Eye (tissue), 1 donor: ENCODE results near the gene ZNF362.
A peak's percentile ranks its signal among the peaks of the same experiment; 100 is the strongest.

Experiments used
- DNase-seq: peaks from one replicate; pipeline ENCODE4 v3.0.0-alpha.2; 2015

Gene ZNF362

GRCh38 chr1:33329600-33330305 is 73.5 kb downstream of the ZNF362 start:
- no peak for DNase-seq

- no peak for DNase-seq
Observed at GRCh38 chr1:33330361-33330890, 74.1 kb downstream of the ZNF362 start.

GRCh38 chr1:33330906-33331305 is 74.6 kb downstream of the ZNF362 start:
- no peak for DNase-seq

DNA sequence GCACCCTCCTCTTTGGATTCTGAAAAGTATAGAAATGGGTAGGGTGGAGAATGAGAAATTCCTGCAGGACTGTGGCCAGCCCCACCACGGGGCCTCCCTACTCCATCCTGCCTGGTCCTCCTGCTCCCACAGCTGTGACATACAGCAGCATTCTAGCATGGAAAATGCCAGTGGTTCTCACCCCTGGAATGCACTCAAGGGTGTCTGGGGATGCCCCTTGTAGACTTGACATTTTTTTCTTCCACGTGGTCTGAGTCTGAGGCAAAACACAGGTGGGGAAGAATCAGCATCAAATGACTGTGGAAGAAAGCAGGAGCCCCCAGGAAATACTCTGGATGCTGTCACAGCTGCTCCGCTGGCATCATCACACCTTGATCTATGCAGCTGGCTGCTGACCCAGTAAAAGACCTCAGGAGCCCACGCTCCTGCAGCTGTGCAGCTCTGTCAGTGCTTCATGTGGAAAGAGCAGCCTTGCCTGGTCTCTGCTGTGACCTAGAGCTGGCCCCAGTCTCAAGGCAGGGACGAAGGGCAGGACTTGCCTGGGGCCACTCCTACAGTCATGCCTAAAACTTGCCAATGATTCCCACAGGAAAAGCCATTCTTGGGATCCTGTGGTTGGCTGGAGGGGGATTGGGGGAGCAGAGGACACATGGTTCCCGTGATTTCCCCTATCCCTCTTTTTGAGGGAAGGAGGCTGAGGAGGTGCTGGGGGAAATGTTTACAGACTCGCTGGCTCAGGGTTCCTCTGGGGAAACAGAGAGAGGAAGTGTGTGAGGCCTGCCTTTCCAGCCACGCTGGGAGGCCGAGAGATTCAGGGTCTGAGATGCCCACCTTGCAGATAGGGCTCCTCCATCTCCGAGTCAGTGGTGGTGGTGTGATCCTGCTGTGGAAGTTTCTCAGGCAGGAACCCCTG is 75.4 kb downstream of the ZNF362 start:
- no peak for DNase-seq

DNA sequence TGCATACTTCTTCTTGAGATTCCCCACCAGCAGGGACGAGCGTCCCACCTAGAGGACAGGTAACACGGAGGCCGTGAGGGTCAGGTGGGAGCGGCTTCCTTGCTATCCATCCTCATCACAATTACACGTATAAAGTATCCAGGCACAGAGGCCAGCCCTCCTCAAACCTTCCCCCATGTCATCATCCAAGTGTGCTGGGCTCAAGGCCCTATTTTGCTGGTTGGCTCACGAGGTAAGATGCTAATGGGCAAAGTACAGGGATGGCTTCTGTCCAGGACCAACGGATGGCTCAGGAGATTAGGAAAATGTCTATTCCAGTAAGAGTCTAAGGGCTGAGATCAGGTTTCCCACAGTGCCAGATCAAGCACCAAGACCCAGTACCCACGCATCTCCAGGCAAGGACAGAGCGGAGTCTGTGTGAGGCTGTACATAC is 76.1 kb downstream of the ZNF362 start:
- DNase-seq = no peak

- DNase-seq = no peak
Observed at GRCh38 chr1:33332881-33333280, 76.6 kb downstream of the ZNF362 start.

DNA sequence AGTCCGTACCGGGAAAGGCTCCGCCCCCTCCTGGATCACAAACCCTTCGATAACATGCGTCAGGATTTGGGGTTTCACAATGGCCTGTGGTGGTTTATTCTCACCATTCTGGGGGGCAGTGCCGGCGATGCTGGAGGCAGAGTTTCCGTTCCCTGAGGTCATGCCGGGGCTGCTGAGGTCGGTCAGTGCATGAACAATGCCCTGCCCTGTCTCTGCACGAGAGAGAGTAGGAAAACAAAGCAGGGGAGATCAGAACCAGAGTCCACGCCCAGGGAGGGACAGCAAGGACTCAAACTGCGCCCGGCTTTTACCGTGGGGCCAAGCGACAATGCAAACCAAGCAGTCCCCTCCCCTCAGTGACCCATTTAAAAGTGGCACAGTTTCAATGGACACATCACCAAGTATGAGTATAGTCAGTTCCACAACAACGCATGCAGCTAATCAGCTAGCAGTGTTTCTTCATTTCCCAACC is 77.8 kb downstream of the ZNF362 start:
- DNase-seq = no peak

GRCh38 chr1:33335020-33335419 is 78.7 kb downstream of the ZNF362 start:
- DNase-seq = no peak

DNA sequence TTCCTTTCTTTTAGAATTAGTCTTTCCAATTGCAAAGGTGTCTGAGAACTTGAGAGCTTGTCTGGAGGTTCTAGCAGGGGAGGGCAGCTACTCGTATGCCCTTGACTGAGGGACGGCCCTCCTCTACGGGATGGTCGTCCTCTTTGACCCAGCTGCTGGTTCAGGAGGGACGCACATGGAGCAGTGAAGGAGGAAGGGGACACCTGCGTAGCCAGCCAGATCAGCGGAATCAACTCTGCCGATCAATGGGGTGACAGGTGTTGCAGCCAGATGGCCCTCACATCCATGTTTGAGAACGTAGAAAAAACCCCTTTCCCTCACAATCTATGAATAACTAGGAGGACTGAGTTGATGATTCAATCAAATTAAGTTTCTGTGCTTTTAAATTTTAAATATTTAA is 80.3 kb downstream of the ZNF362 start:
- DNase-seq = no peak

DNA sequence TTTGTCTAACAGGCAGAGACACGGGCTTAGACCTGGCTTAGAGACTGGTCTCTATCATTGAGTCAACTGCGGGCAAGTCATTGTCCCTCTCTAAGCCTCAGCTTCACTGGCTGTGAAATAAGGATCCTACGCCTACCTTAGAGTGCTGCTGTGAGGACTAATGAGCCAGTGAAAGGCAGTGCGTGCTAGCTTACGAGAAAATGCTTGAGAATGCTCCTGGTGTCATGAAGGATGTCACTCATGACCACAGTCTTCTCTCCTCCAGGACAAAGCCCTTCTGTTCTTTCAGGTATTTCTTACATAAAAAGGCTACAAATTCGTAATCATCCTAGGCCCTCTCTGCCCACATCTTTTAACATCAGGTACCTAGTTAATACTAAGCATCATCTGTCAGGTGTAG is 81.1 kb downstream of the ZNF362 start:
- peak; percentile 51 for DNase-seq

DNA sequence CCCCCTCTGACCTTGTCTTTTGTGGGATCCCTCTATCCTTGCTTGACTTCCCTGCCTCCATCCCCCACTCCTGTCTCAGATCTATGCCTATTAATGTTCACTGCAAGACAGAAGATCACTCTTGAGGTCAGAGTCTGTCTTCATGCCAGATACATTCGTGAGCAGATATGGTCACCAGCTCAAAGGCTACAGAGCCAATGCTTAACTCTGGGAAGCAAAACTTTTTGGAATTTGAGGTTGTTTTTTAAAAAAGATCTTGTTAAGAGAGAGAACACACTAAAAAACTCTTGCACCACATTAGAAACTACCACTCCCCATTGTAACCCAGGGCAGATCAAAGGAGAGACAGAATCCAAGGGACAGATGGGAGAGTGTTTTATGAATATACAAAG is 81.8 kb downstream of the ZNF362 start:
- DNase-seq = no peak

- DNase-seq = peak; percentile 87
Observed at GRCh38 chr1:33338440-33339211, 82.3 kb downstream of the ZNF362 start.

- DNase-seq = no peak
Observed at GRCh38 chr1:33339413-33339812, 83.1 kb downstream of the ZNF362 start.

GRCh38 chr1:33341190-33341589 is 84.9 kb downstream of the ZNF362 start:
- DNase-seq = no peak

GRCh38 chr1:33342041-33342723 is 85.9 kb downstream of the ZNF362 start:
- DNase-seq = peak; percentile 92

DNA sequence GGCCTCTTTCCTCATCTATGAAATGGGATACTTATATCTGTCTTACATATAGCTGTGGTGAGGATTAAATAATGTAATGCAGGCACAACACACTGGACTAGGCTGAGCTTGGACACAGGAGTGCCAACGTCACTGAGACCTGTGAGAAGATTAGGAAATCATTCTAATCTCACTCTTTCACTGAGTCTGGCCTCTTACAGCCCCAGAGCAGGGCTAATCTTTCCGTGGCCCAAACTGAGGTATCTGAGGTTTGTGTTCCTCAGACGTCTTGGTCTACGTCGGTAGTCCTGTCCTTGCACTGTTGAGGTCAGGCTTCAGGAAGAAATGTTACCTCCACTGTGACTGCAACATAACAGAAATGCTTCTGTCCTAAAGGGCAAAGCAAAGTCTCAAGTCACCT is 87.2 kb downstream of the ZNF362 start:
- DNase-seq = no peak

- DNase-seq = no peak
Observed at GRCh38 chr1:33344896-33345560, 88.7 kb downstream of the ZNF362 start.

DNA sequence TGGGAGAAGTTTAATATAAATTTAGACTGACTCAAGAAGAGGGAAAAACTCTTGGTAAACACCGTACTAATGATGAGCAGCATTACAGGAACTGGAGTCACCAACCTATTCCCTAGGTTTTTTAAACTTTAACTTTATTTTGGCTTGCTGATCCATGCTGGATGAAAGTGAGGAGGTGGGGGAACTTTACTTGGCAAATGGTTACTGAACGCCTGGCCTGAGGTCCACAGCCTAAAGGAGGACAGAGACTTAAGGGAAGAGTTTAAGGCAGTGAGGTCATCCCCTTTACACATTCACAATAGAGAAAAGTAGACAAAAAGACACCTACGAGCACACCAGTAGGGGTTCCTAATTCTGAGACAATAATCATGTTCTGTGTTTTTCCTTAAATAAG is 90.2 kb downstream of the ZNF362 start:
- no peak for DNase-seq

DNA sequence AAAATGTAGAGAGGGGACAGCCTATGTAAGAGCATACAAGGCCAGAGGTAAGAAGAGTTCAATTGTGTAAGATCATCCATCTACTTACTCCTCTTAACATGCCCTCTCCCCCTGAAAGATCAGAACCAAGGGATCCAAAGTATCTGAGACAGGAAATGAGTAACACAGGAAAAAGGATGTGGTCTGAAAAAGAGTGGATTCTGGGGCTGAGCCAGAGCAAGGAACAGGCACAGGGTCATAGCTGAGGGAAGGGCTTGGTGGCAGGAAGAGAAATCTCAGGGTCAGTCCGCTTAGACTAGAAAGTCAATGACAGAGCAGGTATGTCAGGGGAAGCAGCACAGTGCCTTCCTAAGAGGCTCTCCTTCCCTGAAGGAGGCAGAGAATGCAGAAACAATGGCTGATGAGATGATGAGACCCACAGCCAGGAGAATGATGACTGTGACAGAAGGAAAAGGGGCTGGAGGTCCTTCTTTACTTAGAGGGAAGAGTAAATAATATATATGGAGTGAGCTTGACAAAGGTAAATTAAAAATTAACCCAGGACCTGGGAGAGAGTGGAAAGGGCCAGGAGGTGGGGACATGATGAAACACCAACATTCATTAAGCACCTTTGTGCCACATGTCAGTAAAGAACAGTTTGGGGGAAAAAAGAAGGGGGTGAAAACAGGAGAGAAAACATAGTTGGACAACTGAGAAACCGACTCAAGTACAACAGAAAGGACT is 90.8 kb downstream of the ZNF362 start:
- DNase-seq = no peak

GRCh38 chr1:33347650-33347992 is 91.3 kb downstream of the ZNF362 start:
- DNase-seq = no peak

DNA sequence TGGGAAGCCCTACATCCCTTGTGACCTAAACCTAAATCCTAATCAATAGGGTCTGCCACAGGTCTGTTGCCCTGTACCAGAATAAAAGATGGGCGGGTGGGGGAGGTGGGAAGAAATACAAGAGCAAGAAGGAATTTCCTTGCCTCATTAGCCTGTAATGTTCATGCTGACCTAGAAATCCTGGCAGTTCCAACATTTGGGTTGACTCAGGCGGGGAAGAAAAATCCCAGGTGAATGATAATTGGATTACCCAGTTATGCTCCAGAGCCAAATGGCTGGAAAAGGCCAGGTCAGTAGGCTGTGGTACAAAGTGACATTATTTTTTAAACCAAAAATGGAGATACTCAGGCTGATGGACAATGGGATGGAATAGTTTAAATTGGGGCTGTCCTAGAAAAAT is 91.9 kb downstream of the ZNF362 start:
- no peak for DNase-seq
